BE2C (cell line): Measurements from ENCODE around the gene MIPOL1.
"Not testable (repeated sequence)": the region's sequence is repeated elsewhere in the genome, so short reads cannot be mapped to it uniquely, and the experiment has no call there.

Source experiments
- DNase-seq: peaks from one replicate; pipeline ENCODE4 v3.0.0-alpha.2; 2020
- H3K27me3 ChIP-seq: fragments of 250-450 bp; sonication (Bioruptor Pico); 2 replicates; pipeline ENCODE4 v1.5.1; 2020; ENCODE audit warnings: mild to moderate bottlenecking
- H3K36me3 ChIP-seq: fragments of 250-450 bp; sonication (Bioruptor Pico); 2 replicates; pipeline ENCODE4 v1.5.1; 2020; ENCODE audit warnings: mild to moderate bottlenecking
- H3K4me1 ChIP-seq: fragments of 250-450 bp; sonication (Bioruptor Pico); 2 replicates; pipeline ENCODE4 v1.5.1; 2020
- H3K4me3 ChIP-seq: 2 replicates; pipeline ENCODE4 v1.5.1; 2011; ENCODE audit warnings: low read depth, low read length
- H3K9me3 ChIP-seq: fragments of 250-450 bp; sonication (Bioruptor Pico); 2 replicates; pipeline ENCODE4 v1.5.1; 2020
- CTCF ChIP-seq: IDR thresholded peaks from 2 replicates; pipeline ENCODE4 v1.5.1; 2012; ENCODE audit warnings: mild to moderate bottlenecking, low read depth, low read length

The MIPOL1 gene

DNA sequence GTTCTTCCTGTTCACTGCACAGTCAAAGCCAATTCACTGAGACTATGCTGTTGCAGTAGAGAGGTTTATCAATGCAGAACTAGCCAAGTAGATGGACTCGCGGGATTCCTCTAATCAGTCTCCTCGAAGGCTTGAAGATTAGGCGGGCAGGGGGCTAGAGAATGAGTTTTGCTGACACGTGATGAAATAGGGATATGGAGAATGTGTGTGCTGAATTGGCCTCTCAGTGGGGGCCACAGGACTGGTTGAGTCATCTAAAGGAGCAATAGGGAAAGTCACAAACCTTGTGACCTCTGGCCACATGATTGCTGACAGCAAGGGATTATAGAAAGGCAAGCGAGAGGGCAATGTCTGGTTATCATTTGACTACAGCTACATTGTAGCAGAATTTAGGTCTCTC is 12.7 kb downstream of the MIPOL1 start:
- DNase-seq = no peak
- Histone ChIP-seq H3K27me3 (no peaks in the 10 kb centered on the region), H3K36me3 (no peaks in the 10 kb centered on the region), H3K4me1 (no peaks in the 10 kb centered on the region), H3K4me3 (no peak overlapping the region), H3K9me3 (no peaks in the 10 kb centered on the region)
- no peak for TF ChIP-seq CTCF

DNA sequence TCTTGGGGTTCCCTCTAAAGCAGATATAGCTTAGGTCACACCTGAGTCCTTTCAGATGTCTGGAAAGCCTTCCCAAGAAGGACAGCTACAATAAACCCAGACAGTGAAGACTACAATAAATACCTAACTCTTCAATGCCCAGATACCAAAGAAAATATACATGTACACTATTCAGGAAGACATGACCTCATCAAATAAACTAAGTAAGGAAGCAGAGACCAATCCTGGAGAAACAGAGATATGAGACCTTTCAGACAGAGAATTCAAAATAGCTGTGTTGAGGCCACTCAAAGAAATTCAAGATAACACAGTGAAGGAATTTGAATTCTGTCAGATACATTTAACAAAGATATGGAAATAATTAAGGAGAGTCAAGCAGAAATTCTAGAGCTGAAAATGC is 15.3 kb downstream of the MIPOL1 start:
- H3K4me3 ChIP-seq = no peak overlapping the region
- H3K9me3 ChIP-seq = no peaks in the 10 kb centered on the region
- no peak for DNase-seq
- no peak for TF ChIP-seq CTCF
- no peaks in the 10 kb centered on the region for H3K27me3 ChIP-seq
- no peaks in the 10 kb centered on the region for H3K4me1 ChIP-seq
- no peaks in the 10 kb centered on the region for H3K36me3 ChIP-seq

GRCh38 chr14:37215345-37215744 is 17.6 kb downstream of the MIPOL1 start:
- Histone ChIP-seq H3K9me3 (no peaks in the 10 kb centered on the region), H3K4me1 (no peaks in the 10 kb centered on the region), H3K36me3 (no peaks in the 10 kb centered on the region), H3K27me3 (no peaks in the 10 kb centered on the region), H3K4me3 (no peak overlapping the region)
- TF ChIP-seq CTCF = no peak
- no peak for DNase-seq

DNA sequence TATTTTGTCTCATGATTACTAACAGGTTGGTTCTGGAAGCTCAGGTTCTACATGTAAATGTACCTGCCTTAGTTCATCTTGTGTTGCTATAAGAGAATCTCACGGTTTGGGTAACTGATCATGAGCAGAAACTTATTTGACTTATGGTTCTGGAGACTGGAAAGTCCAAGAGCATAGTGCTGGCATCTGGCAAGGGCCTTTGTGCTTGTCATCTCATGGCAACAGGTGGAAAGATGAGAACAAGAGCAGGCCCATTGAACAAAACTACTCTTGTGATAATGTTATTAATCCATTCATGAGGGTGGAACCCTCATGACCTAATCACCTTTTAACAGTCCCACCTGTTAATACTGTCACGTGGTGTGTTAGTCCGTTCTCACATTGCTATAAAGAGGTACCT is 23.3 kb downstream of the MIPOL1 start:
- no peaks in the 10 kb centered on the region for H3K4me1 ChIP-seq
- H3K27me3 ChIP-seq = no peaks in the 10 kb centered on the region
- H3K4me3 ChIP-seq = no peak overlapping the region
- DNase-seq = no peak
- H3K9me3 ChIP-seq = no peaks in the 10 kb centered on the region
- no peaks in the 10 kb centered on the region for H3K36me3 ChIP-seq
- TF ChIP-seq CTCF = no peak

DNA sequence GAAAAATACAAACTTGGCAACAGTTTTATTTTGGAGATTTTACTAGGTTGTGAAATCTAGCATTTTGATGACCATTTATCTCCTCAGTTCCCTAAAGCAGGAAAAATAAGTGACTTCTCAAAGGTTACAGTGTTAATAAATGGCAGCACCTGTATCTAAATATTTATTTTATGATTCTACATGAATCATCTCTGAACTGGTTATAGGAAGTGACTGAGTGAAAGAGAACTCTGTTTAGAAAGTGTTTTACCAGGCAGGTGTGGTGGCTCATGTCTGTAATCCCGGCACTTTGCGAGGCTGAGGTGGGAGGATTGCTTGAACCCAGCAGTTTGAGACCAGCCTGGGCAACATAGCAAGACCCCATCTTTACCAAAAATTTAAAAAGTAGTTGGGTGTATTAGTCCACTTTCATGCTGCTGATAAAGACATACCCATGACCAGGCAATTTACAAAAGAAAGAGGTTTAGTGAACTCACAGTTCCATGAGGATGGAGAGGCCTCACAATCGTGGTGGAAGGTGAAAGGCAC is 26.3 kb downstream of the MIPOL1 start:
- Histone ChIP-seq H3K27me3 (no peaks in the 10 kb centered on the region), H3K36me3 (no peaks in the 10 kb centered on the region), H3K9me3 (no peaks in the 10 kb centered on the region), H3K4me3 (no peak overlapping the region), H3K4me1 (no peaks in the 10 kb centered on the region)
- no peak for DNase-seq
- no peak for TF ChIP-seq CTCF

DNA sequence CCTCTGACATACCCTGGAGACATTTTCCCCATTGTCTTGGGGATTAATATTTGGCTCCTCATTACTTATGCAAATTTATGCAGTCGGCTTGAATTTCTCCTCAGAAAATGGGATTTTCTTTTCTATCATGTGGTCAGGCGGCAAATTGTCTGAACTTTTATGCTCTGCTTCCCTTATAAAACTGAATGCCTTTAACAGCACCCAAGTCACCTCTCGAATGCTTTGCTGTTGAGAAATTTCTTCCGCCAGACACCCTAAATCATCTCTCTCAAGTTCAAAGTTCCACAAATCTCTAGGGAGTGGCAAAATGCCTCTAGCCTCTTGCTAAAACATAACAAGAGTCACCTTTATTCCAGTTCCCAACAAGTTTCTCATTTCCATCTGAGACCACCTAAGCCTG is 27.9 kb downstream of the MIPOL1 start:
- H3K9me3 ChIP-seq, H3K36me3 ChIP-seq, DNase-seq, H3K4me3 ChIP-seq, H3K27me3 ChIP-seq, H3K4me1 ChIP-seq: not testable (repeated sequence)

DNA sequence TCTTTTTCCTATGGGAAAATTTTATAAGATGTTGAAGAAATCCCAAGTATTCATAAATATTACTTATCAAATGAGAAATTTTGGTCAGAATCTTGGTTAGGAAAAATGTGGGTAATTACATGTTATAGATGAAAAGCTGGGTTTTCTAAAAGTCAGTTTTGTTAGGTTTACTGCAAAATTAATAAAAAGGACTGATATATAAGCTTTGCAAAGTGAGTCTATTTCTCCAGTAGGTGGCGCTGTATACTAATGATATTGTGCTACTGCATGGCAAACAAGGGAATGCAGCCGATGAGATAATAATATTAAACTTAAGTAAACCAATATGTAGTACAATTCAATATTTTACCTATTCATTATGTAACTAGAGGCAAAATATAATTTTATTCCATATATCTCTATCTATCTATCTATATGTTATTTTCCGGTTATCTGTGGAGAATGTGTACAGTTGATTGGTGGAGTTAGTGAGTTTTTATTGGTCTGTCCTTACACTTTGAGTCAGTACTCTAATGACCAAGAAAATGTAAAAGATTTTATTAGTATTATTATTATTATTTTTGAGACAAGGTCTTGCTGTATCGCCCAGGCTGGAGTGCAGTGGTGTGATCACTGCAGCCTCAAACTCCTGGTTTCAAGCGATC is 32.9 kb downstream of the MIPOL1 start:
- Histone ChIP-seq H3K4me3 (no peak overlapping the region), H3K9me3 (no peaks in the 10 kb centered on the region), H3K36me3 (no peaks in the 10 kb centered on the region), H3K27me3 (no peaks in the 10 kb centered on the region; the same call in 1 of the 2 replicates), H3K4me1 (no peaks in the 10 kb centered on the region)
- peak; percentile 16 for DNase-seq
- TF ChIP-seq CTCF = peak; percentile 76
